CD4-positive, alpha-beta T cell treated with Interleukin-4 for 4 hours (primary cell): Measurements from ENCODE around the gene TBXA2R.
A peak's percentile ranks its signal among the peaks of the same experiment; 100 is the strongest.
"Not testable (repeated sequence)": the region's sequence is repeated elsewhere in the genome, so short reads cannot be mapped to it uniquely, and the experiment has no call there.

Experiments
- DNase-seq: peaks from one replicate; pipeline ENCODE4 v3.0.0-alpha.2; 2020

The TBXA2R gene

DNA sequence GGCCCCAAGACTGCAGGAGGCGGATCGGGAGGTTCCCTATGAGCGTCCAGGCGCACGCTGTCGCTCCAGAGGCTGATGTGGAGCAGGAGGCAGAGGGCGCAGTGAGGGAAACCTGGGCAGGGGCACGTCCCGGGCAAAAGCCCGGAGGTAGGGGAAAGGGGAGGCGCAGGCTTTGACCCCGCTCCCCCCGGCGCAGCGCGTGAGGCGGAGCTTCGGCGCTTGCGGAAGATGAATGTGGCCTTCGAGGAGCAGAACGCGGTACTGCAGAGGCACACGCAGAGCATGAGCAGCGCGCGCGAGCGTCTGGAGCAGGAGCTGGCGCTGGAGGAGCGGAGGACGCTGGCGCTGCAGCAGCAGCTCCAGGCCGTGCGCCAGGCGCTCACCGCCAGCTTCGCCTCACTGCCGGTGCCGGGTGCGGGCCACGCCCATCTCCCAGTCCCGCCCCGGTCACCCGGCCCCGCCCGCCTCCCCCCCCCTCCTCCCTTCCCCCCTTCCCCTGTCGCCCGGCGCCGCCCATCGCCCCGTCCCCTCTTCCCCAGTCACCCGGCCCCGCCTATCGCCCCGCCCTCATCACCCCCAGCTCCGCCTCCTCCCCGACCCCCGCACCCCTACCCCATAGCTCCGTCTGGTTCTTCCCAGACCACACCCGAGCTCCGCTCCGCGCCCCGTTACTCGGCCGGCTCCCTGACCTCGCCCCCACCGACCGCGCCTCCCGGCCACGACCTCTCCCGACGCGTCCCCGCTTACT is 29.8 kb downstream of the TBXA2R start:
- no peak for DNase-seq

DNA sequence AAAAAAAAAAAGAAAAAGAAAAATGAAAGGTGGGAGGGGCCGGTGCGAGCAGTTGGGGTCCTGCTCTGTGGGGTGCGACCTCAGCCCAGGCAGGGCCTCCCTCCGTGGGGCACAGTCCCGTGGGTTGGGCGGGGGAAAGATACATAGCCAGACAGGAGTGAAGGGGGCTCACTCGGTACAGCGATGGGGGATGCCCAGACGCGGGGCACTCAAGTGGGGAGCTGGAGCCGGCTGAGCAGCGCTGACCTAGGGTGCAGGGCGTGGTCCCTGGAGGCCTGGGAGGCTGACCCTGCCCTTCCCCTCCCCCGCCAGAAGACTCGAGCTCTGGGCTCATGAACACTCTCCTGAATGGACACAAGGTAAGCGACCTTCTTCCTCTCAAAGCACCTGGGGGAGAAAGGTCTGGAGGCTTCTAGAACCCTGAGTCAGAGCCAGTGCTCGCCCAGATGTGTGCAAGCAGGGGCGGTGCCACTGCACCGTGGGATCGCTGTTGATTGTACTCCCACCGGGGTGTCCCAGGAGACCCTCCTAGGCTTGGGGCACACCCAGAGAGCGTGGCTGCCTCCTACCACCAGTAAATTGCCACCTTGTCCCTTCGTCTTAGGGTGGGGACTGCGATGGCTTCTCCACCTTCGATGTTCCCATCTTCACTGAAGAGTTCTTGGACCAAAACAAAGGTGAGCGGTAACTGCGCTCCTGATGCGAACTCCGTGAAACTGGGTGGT is 30.6 kb downstream of the TBXA2R start:
- DNase-seq = no peak

DNA sequence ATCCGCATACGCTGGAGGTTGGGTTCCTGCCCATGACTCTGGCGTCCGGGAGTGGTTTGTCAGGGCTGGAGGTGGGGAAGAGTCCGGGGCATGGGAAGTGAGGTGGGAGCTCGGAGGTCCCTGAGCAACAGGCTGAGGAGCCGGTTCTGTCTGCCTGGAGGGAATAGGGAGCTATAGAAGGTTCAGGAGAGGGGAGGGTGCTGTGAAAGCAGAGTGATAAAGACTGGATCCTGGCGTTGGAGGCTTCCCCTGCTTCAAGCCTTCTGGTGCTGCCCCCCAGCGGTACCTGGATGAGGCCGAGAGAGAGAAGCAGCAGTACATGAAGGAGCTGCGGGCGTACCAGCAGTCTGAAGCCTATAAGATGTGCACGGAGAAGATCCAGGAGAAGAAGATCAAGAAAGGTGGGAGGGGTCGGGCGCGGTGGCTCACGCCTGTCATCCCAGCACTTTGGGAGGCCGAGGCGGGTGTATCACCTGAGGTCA is 31.4 kb downstream of the TBXA2R start:
- no peak for DNase-seq

GRCh38 chr19:3573858-3574637 is 32.6 kb downstream of the TBXA2R start:
- DNase-seq = peak; percentile 73

DNA sequence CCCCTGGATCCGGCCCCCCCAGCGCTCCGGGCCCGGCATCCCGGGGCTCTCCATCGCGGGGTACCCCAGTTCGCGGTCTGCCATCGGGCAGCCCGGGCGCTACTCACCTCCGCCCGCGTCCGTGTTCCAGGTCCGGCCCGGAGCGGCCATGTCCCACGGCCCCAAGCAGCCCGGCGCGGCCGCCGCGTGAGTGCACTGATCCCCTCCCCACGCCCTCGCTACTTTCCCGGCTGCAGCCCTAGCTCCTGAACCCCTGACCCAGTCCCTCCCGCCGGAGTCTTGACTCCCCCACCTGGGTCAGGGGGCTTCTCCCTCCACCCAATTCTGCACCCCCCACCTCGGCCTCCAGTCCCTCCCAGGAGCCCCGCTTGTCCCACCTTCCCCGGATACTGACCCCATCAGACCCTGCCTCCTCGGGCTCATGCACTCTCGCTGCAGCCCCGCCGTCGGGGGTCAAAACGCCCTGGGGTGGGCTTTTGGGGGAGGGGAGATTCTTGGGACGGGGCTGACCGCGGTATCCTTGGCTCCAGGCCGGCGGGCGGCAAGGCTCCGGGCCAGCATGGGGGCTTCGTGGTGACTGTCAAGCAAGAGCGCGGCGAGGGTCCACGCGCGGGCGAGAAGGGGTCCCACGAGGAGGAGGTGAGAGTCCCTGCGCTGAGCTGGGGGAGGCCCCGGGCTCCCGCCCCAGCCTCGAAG is 33.4 kb downstream of the TBXA2R start:
- no peak for DNase-seq

GRCh38 chr19:3572855-3573161 is 33.9 kb downstream of the TBXA2R start, which contains the start of gene HMG20B:
TSS of gene HMG20B (plus strand) at chr19:3572944. CDS start at chr19:3573310, 366 bp downstream.
- no peak for DNase-seq

DNA sequence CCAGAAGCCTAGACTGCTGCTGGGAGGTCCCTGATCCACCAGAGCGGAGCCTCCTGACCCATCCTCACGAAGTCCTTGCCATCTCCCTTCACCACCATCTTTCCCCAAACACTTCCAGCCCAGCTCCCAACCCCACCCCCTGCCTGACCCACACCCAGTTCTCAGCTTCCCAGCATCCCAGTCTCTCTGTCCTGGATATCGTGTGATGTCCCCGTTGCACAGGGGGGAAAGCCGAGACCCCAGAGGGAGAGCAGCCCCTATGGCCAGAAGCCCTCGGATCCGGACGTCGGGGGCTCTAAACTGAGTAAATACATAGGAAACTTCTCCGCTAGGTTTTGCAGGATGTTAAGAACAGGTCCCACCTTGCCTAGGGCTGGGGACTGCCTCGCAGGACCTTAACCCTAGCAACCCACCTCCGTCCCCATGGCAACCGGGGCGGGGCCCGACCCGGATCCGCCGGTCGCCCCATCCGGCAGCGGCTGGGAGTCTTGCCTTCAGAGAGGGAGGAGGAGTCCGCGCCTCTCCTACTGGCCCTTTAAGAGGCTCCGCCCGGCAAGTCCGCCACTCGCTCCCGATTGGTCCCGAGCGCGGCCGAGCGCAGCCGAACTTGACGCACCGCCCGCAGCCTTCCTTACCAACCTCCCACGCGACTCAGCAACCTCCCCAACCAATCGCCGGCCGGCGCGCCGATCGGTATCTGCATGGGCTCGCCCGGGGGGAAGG is 34.4 kb downstream of the TBXA2R start:
- DNase-seq = peak; percentile 100

- no peak for DNase-seq
Measured at GRCh38 chr19:3570606-3571011, 36.1 kb downstream of the TBXA2R start.

DNA sequence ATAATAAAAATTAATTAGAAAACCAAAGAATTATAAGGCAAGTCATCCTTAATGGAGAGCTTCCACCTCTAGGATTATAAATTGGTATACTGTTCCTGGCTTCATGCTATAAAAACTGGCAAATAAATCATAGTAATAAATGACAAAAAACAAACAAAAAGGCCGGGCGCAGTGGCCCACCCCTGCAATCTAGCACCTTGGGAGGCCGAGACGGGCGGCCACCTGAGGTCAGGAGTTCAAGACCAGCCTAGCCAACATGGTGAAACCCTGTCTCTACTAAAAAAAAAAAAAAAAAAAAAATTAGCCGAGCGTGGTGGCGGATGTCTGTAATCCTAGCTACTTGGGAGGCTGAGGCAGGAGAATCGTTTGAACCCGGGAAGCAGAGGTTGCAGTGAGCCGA is 36.6 kb downstream of the TBXA2R start:
- DNase-seq = not testable (repeated sequence)

GRCh38 chr19:3565139-3565538 is 41.5 kb downstream of the TBXA2R start:
- DNase-seq = no peak

- no peak for DNase-seq
Measured at GRCh38 chr19:3563709-3564524, 42.8 kb downstream of the TBXA2R start.

- DNase-seq = peak; percentile 93
Measured at GRCh38 chr19:3557461-3558248, 49.0 kb downstream of the TBXA2R start, which contains the start of gene MFSD12. TSS of gene MFSD12 (minus strand) at chr19:3557586. CDS start at chr19:3557403, 183 bp downstream.

- DNase-seq = peak; percentile 62
Measured at GRCh38 chr19:3556978-3557460, 49.7 kb downstream of the TBXA2R start.

GRCh38 chr19:3556423-3556977 is 50.2 kb downstream of the TBXA2R start:
- no peak for DNase-seq

- DNase-seq = no peak
Measured at GRCh38 chr19:3555653-3556422, 50.8 kb downstream of the TBXA2R start.

GRCh38 chr19:3554254-3555083 is 52.2 kb downstream of the TBXA2R start:
- peak; percentile 58 for DNase-seq

DNA sequence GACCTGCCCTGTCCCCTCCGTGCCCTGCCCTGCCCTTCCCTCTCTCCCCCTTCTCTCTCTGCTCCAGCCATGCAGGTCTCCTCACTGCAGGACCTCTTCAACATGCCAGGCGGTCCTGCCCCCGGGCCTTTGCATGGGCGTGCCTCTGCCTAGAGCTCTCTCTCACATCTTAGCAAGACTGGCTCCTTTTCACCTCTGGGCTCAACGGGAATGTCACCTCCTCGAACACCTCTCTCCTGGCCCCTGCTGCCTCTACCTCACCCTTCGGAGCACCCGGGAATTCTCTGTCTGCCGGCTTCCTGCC is 54.9 kb downstream of the TBXA2R start:
- DNase-seq = no peak
